HG03039 (cell line): ENCODE results near the gene TNFRSF11A.

ENCODE experiments used
- ATAC-seq: cut with Tn5 transposase; IDR thresholded peaks from one replicate; pipeline ENCODE4 v1.9.1; 2021; ENCODE audit warnings: mild to moderate bottlenecking, moderate library complexity; ENCODE audit not compliant: unreplicated experiment

TNFRSF11A gene

GRCh38 chr18:62377131-62377807, 52.2 kb downstream of the TNFRSF11A start:
- no peak for ATAC-seq

DNA sequence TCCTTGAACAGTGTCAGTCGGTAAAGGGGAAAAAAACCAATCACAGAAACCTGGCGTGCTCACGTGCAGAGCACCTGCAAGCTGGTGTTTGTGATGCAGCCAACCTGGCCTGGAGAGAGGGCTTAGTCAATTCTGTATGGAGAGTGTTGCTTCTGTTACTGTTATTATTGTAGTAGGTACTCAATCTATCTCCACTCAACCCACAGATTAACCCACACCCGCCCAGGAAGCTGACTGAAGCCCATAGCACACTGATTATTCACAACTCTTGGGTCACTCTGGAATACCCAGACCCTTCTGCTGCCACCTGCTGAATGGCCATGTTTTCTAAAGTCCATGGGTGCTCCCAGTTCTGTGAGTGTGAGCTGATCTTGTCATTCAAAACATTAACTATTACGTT, 53.9 kb downstream of the TNFRSF11A start:
- ATAC-seq: no peak

DNA sequence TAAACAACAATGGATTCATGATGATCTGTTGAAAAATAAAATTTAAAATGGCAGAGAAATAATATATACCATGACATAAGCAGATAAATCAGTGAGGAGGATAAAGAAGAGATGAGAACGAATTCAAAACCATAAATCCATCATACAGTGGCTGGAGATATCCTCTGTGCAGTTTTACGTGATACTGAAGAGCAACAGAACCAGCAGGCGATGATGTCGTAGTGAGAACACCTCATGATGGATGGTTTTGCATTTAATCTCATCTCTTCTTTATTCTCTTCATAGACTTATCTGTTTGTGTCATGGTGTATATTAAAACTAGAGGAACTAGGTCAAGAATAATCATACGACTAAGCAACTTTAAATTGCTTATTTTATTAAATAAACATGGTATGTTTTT, 56.3 kb downstream of the TNFRSF11A start:
- ATAC-seq: no peak

DNA sequence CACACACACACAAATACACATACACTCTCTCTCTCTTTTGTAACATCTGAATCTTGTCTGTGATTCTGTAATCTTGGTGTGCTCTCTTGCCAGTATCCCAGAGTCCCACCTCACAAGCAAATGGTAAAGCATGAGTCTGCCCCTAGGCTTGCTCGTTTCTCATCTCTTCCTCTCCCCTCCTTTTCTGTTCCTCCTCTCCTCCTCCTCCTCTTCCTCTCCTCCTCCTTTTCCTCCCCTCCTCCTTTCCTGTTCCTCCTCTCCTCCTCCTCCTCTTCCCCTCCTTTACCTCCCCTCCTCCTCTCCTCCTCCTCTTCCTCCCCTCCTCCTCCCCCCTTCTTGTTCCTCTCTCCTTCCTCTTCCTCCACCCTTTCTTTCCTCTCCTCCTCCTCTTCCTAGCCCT, 59.0 kb downstream of the TNFRSF11A start:
- ATAC-seq: no peak

DNA sequence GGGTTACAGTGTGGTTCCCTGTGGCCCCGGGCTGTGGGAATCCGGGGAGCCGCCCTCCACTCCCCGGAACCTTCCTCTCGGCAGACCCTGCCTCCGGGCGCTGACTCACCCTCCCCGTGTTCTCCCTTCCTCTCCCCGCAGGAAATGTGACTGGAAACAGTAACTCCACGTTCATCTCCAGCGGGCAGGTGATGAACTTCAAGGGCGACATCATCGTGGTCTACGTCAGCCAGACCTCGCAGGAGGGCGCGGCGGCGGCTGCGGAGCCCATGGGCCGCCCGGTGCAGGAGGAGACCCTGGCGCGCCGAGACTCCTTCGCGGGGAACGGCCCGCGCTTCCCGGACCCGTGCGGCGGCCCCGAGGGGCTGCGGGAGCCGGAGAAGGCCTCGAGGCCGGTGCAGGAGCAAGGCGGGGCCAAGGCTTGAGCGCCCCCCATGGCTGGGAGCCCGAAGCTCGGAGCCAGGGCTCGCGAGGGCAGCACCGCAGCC, 59.5 kb downstream of the TNFRSF11A start:
- ATAC-seq: no peak

DNA sequence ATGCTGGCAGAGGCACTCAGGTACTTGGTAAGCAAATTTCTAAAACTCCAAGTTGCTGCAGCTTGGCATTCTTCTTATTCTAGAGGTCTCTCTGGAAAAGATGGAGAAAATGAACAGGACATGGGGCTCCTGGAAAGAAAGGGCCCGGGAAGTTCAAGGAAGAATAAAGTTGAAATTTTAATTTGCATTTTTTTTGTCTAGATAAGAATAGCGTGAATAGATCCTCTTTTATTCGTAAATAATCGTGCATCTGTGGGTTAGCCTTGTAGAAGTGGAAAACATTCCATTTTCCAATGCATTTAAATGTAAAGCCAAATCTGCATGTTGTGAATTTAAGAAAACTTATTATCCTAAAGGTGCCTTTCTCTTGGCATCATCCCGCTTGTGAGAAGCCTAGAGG, 61.0 kb downstream of the TNFRSF11A start:
- no peak for ATAC-seq

DNA sequence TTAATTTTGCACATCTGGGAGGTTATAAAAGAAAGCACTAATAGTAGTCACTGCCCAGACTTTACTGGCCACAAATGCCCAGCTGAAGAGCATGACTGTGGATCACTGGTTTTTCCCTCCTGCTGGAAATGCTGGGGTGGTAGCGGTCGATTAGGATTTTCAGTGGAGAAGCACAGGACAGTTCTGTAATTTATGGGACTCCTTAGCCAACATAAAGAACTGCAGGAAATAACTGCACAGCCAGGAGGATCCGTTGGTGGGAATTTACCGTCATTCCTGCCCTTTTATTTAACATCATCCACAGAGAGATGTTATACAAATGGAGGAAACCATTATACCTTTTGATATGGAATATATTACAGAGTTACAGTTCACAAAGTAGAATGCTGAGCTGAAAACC, 61.5 kb downstream of the TNFRSF11A start:
- ATAC-seq: no peak

GRCh38 chr18:62387257-62387656, 62.1 kb downstream of the TNFRSF11A start:
- no peak for ATAC-seq

- ATAC-seq: no peak
These were observed 64.0 kb downstream of the TNFRSF11A start for GRCh38 chr18:62388855-62389760.

GRCh38 chr18:62389761-62390481, 64.8 kb downstream of the TNFRSF11A start:
- ATAC-seq: no peak

GRCh38 chr18:62394006-62394763, 69.1 kb downstream of the TNFRSF11A start:
- ATAC-seq: no peak

GRCh38 chr18:62396381-62396780, 71.3 kb downstream of the TNFRSF11A start:
- no peak for ATAC-seq

DNA sequence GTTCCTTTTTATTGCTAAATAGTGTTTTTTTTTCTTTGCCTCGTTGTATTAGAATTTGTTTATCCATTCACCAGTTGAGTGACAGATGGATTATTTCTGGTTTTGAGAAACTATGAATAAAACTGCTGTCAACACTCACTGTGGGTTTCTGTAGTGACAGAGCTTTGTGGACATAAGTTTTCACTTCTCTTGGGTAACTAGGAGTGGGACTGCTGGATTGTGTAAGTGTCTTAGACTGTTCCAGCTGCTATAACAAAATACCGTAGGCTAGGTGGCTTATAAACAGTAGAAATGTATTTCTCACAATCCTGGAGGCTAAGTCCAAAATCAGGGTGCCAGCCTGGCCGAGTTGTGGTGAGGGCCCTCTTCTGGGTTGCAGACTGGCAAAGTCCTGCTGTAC, 71.9 kb downstream of the TNFRSF11A start:
- no peak for ATAC-seq

GRCh38 chr18:62398291-62398690, 73.2 kb downstream of the TNFRSF11A start:
- ATAC-seq: no peak

GRCh38 chr18:62399276-62399675, 74.2 kb downstream of the TNFRSF11A start:
- ATAC-seq: no peak

- no peak for ATAC-seq
These were observed 74.7 kb downstream of the TNFRSF11A start for GRCh38 chr18:62399781-62400308.

- no peak for ATAC-seq
These were observed 75.8 kb downstream of the TNFRSF11A start for GRCh38 chr18:62400916-62401315.

- no peak for ATAC-seq
These were observed 77.3 kb downstream of the TNFRSF11A start for GRCh38 chr18:62402342-62402948.

GRCh38 chr18:62403120-62403519, 78.0 kb downstream of the TNFRSF11A start:
- no peak for ATAC-seq

GRCh38 chr18:62404881-62405280, 79.8 kb downstream of the TNFRSF11A start:
- no peak for ATAC-seq
